ENCODE results near the gene HCN2. TPM values are rescaled to one million over a fixed set of nuclear protein-coding genes. Genes with fewer than 3 reads are reported as not detected.

HCN2 gene
- polyA plus RNA-seq, 1 donor from 2014 or later = 4.7 TPM

DNA sequence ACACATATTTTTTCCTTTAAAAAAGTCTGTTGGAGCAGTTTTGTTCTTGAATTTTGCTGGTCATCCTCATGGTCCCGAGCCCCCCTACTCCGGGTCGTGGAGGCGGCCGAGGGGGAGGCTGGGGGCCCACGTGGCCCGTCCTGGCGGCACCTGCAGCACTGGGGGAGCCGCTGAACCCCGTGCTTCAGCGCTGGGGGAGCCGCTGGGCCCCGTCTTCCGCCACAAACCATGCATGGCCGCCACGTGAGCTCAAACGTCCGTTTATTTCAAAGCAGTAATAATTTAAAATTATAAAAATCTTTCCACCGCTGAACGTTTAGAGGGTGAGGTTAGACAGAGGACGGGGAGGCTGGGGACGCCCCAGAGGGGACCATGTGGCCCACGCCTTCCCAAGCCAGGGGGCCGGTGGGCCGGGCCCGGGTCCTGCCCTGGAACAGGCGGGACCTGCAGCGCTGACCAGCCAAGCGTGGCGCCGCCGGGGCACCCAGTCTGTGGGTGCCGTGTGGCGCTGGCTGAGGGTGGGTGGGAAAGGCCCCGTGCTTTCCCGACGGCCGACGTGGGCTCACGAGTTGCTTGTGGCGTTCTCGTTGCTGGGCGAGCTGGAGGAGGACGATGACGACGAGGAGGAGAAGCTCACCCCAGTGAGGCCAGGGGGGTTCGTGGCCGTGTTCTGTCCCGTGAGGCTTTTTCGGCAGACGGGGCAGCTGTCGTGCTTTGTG lies 58.0 kb downstream of the HCN2 start:
- Histone ChIP-seq H3K4me2 (ENCODE audit: low read length) (no peak overlapping the region), H3K9me2 (ENCODE audit: insufficient read depth, low read length) (no peaks in the 10 kb centered on the region), H3K27ac (ENCODE audit: low read length) (no peak overlapping the region), H3K9me3 (ENCODE audit: low read length) (no peaks in the 10 kb centered on the region), H3K4me3 (ENCODE audit: low read length) (no peak overlapping the region), H3K9ac (ENCODE audit: low read length) (no peak overlapping the region), H2AFZ (ENCODE audit: low read depth, low read length) (no peak overlapping the region), H3K79me2 (replicated peaks; ENCODE audit: insufficient read depth, low read length) (no peaks in the 10 kb centered on the region), H3K27me3 (ENCODE audit: insufficient read depth, low read depth, low read length) (no peaks in the 10 kb centered on the region), H3K36me3 (ENCODE audit: insufficient read depth, low read length) (no peaks in the 10 kb centered on the region), H4K20me1 (ENCODE audit: insufficient read depth) (no peaks in the 10 kb centered on the region), H3F3A (ENCODE audit: insufficient read depth, low read length, poor library complexity, severe bottlenecking) (no peaks in the 10 kb centered on the region)
- TF ChIP-seq TAF1 (IDR thresholded peaks at IDR 0.05; ENCODE audit: low read depth) = no peak
- TF ChIP-seq POLR2AphosphoS5 (IDR thresholded peaks at IDR 0.05) = no peak
- no peak for TF ChIP-seq MXI1 (conservative IDR thresholded peaks at IDR 0.05; ENCODE audit: poor library complexity, severe bottlenecking)
- TF ChIP-seq, protein P1, sequence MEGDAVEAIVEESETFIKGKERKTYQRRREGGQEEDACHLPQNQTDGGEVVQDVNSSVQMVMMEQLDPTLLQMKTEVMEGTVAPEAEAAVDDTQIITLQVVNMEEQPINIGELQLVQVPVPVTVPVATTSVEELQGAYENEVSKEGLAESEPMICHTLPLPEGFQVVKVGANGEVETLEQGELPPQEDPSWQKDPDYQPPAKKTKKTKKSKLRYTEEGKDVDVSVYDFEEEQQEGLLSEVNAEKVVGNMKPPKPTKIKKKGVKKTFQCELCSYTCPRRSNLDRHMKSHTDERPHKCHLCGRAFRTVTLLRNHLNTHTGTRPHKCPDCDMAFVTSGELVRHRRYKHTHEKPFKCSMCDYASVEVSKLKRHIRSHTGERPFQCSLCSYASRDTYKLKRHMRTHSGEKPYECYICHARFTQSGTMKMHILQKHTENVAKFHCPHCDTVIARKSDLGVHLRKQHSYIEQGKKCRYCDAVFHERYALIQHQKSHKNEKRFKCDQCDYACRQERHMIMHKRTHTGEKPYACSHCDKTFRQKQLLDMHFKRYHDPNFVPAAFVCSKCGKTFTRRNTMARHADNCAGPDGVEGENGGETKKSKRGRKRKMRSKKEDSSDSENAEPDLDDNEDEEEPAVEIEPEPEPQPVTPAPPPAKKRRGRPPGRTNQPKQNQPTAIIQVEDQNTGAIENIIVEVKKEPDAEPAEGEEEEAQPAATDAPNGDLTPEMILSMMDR (IDR thresholded peaks at IDR 0.05; ENCODE audit: poor library complexity, severe bottlenecking) = no peak
- no peak for TF ChIP-seq RAD21 (conservative IDR thresholded peaks at IDR 0.05)
- TF ChIP-seq, protein P2, sequence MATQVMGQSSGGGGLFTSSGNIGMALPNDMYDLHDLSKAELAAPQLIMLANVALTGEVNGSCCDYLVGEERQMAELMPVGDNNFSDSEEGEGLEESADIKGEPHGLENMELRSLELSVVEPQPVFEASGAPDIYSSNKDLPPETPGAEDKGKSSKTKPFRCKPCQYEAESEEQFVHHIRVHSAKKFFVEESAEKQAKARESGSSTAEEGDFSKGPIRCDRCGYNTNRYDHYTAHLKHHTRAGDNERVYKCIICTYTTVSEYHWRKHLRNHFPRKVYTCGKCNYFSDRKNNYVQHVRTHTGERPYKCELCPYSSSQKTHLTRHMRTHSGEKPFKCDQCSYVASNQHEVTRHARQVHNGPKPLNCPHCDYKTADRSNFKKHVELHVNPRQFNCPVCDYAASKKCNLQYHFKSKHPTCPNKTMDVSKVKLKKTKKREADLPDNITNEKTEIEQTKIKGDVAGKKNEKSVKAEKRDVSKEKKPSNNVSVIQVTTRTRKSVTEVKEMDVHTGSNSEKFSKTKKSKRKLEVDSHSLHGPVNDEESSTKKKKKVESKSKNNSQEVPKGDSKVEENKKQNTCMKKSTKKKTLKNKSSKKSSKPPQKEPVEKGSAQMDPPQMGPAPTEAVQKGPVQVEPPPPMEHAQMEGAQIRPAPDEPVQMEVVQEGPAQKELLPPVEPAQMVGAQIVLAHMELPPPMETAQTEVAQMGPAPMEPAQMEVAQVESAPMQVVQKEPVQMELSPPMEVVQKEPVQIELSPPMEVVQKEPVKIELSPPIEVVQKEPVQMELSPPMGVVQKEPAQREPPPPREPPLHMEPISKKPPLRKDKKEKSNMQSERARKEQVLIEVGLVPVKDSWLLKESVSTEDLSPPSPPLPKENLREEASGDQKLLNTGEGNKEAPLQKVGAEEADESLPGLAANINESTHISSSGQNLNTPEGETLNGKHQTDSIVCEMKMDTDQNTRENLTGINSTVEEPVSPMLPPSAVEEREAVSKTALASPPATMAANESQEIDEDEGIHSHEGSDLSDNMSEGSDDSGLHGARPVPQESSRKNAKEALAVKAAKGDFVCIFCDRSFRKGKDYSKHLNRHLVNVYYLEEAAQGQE (IDR thresholded peaks at IDR 0.05; ENCODE audit: borderline replicate concordance) = no peak
- TF ChIP-seq EP300 (conservative IDR thresholded peaks at IDR 0.05; ENCODE audit: poor library complexity, severe bottlenecking) = no peak
- TF ChIP-seq SMC3 (conservative IDR thresholded peaks at IDR 0.05; ENCODE audit: poor library complexity) = no peak
- no peak for TF ChIP-seq EZH2 (IDR thresholded peaks at IDR 0.05; ENCODE audit: borderline replicate concordance, insufficient read depth, low read length, poor library complexity, severe bottlenecking)

DNA sequence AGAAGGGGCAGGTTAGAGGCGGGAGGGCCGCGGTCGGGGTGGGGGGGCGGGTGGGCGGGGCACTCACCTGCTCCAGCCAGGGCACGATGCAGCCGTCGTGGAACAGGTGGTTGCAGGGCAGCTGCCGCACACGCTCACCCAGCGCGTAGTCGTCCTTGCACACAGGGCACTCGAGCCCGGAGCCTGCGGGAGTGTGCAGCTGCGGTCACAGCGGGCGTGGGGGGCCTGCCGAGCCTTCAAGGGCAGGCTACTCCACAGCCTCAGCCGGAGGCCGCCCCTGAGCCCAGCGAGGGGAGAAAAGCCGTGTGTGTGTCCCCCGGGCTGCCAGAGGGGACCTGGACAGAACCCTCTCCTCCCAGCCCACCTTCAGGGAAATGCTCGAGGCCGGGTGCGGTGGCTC lies 58.6 kb downstream of the HCN2 start:
- H3K9ac ChIP-seq (ENCODE audit: low read length) = no peak overlapping the region
- no peak overlapping the region for H3K4me2 ChIP-seq (ENCODE audit: low read length)
- H3K9me3 ChIP-seq (ENCODE audit: low read length) = no peaks in the 10 kb centered on the region
- no peaks in the 10 kb centered on the region for H3K36me3 ChIP-seq (ENCODE audit: insufficient read depth, low read length)
- H3K79me2 ChIP-seq (replicated peaks; ENCODE audit: insufficient read depth, low read length) = peaks cover 3% of the 10 kb centered on the region
- H3K9me2 ChIP-seq (ENCODE audit: insufficient read depth, low read length) = no peaks in the 10 kb centered on the region
- no peaks in the 10 kb centered on the region for H4K20me1 ChIP-seq (ENCODE audit: insufficient read depth)
- H2AFZ ChIP-seq (ENCODE audit: low read depth, low read length) = no peak overlapping the region
- H3K27me3 ChIP-seq (ENCODE audit: insufficient read depth, low read depth, low read length) = no peaks in the 10 kb centered on the region
- TF ChIP-seq, protein P1 (IDR thresholded peaks at IDR 0.05; ENCODE audit: poor library complexity, severe bottlenecking) = no peak
- TF ChIP-seq MXI1 (conservative IDR thresholded peaks at IDR 0.05; ENCODE audit: poor library complexity, severe bottlenecking) (no peak), EP300 (conservative IDR thresholded peaks at IDR 0.05; ENCODE audit: poor library complexity, severe bottlenecking) (no peak), TAF1 (IDR thresholded peaks at IDR 0.05; ENCODE audit: low read depth) (no peak), RAD21 (conservative IDR thresholded peaks at IDR 0.05) (no peak), EZH2 (IDR thresholded peaks at IDR 0.05; ENCODE audit: borderline replicate concordance, insufficient read depth, low read length, poor library complexity, severe bottlenecking) (no peak), POLR2AphosphoS5 (IDR thresholded peaks at IDR 0.05) (no peak), SMC3 (conservative IDR thresholded peaks at IDR 0.05; ENCODE audit: poor library complexity) (no peak)
- TF ChIP-seq, protein P2 (IDR thresholded peaks at IDR 0.05; ENCODE audit: borderline replicate concordance) = no peak
- H3F3A ChIP-seq (ENCODE audit: insufficient read depth, low read length, poor library complexity, severe bottlenecking) = no peaks in the 10 kb centered on the region
- no peak overlapping the region for H3K27ac ChIP-seq (ENCODE audit: low read length)
- no peak overlapping the region for H3K4me3 ChIP-seq (ENCODE audit: low read length)

Data from neural cell (in vitro differentiated cells).